ENCODE data around the gene NCAPD2.

The NCAPD2 gene

DNA sequence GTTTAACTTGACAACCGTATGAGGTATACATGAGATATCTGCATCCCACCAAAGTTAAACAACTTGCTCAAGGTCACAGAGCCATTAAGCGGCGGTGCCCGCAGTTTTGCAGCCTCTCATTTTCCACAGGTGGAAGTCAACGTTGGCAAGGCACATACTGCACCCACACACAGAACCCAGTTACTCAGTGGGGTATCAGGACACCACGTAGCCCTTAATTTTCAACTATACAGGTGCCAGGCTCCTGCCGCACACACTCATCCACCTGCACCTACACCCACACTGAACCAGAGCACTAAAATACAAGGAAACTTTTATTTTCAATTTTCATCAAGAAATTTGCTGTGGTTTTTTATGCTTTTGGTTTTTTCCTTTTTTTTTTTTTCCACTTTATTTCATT is 75.9 kb downstream of the NCAPD2 start:
- no peak for TF ChIP-seq CTCF (IDR thresholded peaks at IDR 0.05; ENCODE audit: insufficient read depth, low read depth, low read length, missing control alignments)
- no peak for DNase-seq (ENCODE audit: low read depth)
- no peak overlapping the region for H3K4me3 ChIP-seq (ENCODE audit: low read depth, low read length)

DNA sequence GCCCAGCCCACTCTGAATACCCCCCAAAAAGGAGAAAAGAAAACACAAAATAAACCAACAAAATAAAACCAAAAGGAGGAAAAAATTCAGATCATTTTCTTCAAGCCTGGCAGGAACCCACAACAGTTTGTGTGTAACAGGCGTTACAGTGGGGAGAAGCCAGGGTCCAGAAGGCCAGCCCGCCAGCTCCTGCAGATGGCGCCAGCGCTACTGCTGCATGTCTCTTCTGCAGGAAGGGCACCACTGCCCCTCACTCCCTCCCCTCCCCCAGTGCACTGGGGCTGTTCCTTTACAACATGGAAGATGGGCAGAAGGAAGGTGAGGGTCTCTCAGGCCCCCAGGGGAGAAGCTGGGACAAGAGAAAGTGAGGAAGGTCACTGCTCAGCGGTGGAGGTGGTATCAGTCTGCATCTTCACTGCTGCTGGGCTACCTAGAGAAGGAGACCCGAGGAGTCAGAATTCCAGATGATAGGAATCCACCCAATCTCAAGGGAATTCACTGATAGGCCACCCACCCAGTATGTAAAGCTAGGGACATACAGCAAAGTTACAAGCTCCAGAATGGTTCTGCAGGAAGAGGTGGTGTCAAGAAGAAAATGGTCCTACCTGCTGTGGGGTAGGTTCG is 76.5 kb downstream of the NCAPD2 start:
- H3K4me3 ChIP-seq (ENCODE audit: low read depth, low read length): no peak overlapping the region
- DNase-seq (ENCODE audit: low read depth): peak; percentile 50
- peak; percentile 55 for TF ChIP-seq CTCF (IDR thresholded peaks at IDR 0.05; ENCODE audit: insufficient read depth, low read depth, low read length, missing control alignments)

DNA sequence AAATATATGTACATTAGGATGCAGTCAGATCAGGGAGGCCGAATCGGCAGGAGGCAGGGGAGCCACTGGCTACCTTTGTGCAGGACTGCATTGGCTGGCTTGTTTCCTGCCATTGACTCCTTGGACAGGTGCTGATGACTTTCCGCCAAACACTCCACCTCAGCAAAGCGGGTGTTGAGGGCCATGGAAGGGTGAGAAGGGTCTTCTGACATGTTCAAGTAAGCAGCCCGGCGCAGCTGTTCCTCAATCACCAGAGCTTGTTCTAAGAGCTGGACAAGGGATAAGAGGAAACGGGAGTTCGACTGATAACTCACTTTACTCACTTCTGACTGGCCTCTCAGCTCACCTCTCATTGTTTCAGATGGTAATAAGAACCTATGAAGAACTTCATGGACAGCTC is 79.1 kb downstream of the NCAPD2 start:
- DNase-seq (ENCODE audit: low read depth): no peak
- H3K4me3 ChIP-seq (ENCODE audit: low read depth, low read length): no peak overlapping the region
- no peak for TF ChIP-seq CTCF (IDR thresholded peaks at IDR 0.05; ENCODE audit: insufficient read depth, low read depth, low read length, missing control alignments)

DNA sequence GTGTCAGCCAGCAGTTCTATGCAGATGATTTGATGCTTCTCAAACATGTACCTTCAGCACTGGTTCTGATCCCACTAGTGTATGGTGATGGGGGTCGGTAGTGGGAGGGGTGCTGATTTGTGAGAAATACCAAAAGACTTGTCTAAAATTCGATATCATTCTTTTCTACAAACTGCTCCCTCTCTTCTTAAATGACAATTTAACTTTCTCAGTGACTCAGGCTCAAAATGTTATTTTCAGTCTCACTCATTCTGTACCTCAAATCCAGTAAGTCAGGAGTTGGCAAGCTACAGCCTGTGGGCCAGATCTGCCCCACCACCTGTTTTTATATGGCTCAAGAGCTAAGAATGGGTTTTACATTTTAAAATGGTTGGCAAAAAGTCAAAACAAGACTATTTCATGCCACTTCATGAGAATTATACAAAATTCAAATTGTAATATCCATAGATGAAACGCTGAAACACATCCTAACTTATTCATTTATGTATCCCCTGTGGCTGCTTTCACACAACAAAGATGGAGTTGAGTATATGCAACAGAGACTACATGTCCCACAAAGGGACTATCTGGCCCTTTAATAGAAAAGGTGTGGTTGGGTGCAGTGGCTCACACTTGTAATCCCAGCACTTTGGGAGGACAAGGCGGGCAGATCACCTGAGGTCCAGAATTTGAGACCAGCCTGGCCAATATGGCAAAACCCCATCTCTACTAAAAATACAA is 80.8 kb downstream of the NCAPD2 start:
- no peak overlapping the region for H3K4me3 ChIP-seq (ENCODE audit: low read depth, low read length)
- DNase-seq (ENCODE audit: low read depth): no peak
- TF ChIP-seq CTCF (IDR thresholded peaks at IDR 0.05; ENCODE audit: insufficient read depth, low read depth, low read length, missing control alignments): no peak

DNA sequence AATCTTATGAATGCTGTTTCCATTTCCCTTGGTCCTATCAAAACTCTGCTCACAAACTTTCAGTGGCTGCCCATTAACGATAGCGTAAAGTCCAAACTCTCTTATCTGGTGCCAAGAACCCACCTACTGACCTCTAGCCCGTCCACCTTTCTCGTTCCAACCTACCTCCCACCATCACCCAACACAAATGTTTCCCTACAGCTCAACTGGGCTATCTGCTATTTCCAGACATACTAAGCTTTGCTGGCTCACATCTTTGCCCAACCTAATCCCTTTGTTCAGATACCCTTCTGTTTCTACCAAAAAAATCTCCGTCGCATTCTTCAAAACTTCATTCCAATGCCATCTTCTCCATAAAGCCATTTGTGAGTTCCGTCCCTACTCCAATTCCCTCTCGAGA is 81.7 kb downstream of the NCAPD2 start:
- no peak for TF ChIP-seq CTCF (IDR thresholded peaks at IDR 0.05; ENCODE audit: insufficient read depth, low read depth, low read length, missing control alignments)
- no peak for DNase-seq (ENCODE audit: low read depth)
- no peak overlapping the region for H3K4me3 ChIP-seq (ENCODE audit: low read depth, low read length)
